ENCODE measurements around the gene MCTP2.
"Not testable (repeated sequence)": the region's sequence is repeated elsewhere in the genome, so short reads cannot be mapped to it uniquely, and the experiment has no call there.

Gene MCTP2

DNA sequence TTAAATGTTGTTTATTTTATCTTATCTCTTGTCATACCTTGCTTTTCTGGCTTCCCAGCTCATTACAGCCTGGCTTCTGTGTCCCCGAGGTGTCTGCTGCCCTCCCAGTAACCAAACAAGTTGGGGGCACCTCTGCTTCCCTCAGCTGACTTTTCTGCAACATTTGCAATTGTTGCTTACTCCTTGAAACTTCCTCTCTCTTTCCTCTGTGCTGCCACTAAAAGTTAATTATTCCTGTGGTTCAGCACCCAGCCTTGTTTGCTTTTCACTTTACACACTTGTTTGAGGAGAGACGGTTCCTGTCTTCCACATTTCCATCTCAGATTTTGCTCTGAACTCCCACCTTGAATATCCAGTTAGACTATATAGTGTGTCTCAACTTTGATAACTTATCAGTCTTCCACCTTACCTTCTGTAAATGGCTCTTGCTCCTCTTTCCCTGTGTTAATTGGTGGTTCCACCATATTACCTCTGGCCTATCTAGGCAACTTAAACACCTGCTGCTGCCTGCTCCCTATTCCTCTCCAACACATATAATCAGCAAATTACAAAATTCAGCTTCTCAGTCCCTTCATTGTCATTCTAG, 21.6 kb downstream of the MCTP2 start:
- TF ChIP-seq, protein P1, sequence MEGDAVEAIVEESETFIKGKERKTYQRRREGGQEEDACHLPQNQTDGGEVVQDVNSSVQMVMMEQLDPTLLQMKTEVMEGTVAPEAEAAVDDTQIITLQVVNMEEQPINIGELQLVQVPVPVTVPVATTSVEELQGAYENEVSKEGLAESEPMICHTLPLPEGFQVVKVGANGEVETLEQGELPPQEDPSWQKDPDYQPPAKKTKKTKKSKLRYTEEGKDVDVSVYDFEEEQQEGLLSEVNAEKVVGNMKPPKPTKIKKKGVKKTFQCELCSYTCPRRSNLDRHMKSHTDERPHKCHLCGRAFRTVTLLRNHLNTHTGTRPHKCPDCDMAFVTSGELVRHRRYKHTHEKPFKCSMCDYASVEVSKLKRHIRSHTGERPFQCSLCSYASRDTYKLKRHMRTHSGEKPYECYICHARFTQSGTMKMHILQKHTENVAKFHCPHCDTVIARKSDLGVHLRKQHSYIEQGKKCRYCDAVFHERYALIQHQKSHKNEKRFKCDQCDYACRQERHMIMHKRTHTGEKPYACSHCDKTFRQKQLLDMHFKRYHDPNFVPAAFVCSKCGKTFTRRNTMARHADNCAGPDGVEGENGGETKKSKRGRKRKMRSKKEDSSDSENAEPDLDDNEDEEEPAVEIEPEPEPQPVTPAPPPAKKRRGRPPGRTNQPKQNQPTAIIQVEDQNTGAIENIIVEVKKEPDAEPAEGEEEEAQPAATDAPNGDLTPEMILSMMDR (IDR thresholded peaks at IDR 0.05; ENCODE audit: insufficient read depth, low read depth, low read length, missing control alignments) = no peak
- H3K4me3 ChIP-seq (ENCODE audit: low read length) = no peak overlapping the region
- no peak for DNase-seq (ENCODE audit: low read depth)

DNA sequence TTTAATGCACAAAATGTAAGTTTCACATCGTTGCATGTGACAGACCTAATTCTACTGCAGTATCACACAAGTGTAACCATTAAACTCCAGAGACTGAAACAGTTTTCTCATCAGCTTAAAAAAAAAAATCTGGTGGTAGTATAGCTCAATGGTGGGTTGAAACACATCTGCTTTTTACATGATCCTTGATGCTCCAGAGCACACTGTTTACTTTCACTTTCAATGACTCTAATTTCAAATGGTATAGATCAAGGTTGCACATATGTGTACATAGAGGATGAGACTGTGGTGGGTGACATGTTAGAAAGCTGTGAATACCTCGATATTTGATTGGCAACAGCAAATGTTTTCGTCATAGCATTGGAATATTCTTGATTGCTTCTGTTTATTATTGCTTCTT, 22.4 kb downstream of the MCTP2 start:
- DNase-seq (ENCODE audit: low read depth) = no peak
- no peak overlapping the region for H3K4me3 ChIP-seq (ENCODE audit: low read length)
- TF ChIP-seq, protein P1 (IDR thresholded peaks at IDR 0.05; ENCODE audit: insufficient read depth, low read depth, low read length, missing control alignments) = no peak

DNA sequence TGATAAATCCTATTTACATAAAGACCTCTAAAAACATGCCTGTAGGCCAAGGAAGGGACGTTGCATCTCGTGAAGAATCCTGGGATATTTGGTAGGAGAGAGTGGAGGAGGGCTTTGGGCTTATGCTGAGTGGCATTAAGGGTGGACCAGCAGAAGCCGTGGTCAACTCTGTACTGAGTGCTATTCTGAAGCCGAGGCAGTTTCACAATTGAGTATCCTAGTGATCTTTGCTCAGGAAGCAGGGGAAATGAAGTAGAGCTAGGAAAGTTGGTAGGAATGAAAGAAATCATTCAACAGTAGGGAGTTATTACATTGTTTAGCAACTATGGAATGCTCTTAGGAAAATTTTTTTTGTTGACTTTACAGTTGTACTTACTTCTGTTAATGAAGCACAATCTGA, 24.2 kb downstream of the MCTP2 start:
- TF ChIP-seq, protein P1 (IDR thresholded peaks at IDR 0.05; ENCODE audit: insufficient read depth, low read depth, low read length, missing control alignments) = no peak
- no peak for DNase-seq (ENCODE audit: low read depth)
- H3K4me3 ChIP-seq (ENCODE audit: low read length) = no peak overlapping the region

DNA sequence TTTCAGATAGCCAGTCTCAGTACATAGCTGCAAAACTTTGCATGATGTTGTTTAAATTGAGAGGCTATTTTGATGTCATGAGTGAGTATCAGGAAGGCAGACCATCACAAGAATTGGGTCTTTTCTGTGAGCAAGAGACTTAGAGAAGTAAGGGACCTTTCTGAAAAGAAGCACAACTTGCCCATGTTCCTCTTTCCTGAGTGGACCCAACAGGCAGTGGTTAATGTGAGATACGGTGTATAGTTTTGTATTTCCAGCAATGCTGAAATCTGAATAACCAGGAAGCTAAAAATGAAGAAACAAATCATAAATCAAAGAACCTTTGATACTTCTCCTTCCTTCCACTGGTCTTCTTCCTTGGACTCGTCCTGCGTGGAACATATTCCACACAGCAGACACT, 25.1 kb downstream of the MCTP2 start:
- TF ChIP-seq, protein P1 (IDR thresholded peaks at IDR 0.05; ENCODE audit: insufficient read depth, low read depth, low read length, missing control alignments) = no peak
- DNase-seq (ENCODE audit: low read depth) = no peak
- no peak overlapping the region for H3K4me3 ChIP-seq (ENCODE audit: low read length)

DNA sequence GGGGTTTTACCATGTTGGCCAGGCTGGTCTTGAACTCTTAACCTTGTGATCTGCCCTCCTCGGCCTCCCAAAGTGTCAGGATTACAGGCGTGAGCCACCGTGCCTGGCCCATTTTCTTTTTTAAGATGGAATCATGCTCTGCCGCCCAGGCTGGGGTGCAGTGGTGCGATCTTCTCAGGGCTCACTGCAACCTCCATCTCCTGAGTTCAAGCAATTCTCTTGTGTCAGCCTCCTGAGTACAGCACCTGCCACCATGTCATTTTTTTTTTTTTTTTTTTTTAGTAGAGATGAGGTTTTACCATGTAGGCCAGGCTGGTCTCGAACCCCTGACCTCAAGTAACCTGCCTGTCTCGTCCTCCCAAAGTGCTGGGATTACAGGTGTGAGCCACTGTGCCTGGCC, 26.4 kb downstream of the MCTP2 start:
- not testable (repeated sequence) for DNase-seq (ENCODE audit: low read depth); H3K4me3 ChIP-seq (ENCODE audit: low read length)

DNA sequence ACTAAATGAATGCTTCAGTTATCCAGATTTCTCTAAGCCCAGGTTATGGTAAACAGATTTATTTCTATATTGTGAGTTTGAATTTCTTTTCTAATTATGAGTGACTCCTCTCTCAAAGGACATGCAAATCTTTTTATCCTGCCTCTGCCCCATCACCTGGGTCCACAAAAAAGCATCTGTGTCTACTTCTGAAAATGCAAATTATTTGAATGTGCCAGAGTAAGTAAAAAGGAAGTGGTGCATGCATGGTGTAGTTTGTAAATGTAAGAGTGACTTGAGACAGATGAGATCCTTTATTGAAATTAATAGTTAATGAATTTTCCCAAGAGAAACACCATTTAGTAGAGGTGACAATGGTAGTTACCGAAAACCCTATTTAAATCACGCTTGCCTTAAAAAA, 26.9 kb downstream of the MCTP2 start:
- no peak for DNase-seq (ENCODE audit: low read depth)
- H3K4me3 ChIP-seq (ENCODE audit: low read length) = no peak overlapping the region
- TF ChIP-seq, protein P1 (IDR thresholded peaks at IDR 0.05; ENCODE audit: insufficient read depth, low read depth, low read length, missing control alignments) = no peak

DNA sequence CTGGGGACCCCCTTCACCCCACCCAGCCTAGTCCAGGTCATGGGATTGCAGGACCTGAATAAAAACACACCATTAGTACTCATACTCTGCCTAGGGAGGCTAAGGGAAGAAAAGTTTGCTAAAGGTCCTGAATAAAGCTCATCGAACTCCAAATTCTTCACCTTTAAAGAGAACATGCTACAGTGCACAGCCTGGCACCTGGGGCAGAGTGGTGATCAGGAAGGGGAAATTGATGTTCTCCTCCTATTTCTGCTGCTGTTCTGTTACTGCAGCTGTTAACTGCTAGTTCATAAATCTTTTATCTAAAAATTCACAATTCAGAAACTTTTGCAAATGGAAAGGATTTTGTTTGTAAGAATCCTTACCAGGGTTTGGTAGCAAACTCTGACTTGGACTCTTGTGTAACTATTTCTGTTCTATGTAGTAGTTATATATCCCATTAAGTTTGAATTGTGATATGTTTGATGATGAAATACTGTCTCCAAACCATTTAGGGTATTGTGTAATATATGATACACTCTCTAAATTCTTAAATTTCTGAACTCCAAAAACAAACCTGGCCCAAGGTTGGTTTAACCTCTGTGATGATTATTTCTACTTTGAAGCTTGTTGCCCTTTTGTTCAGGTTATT, 27.9 kb downstream of the MCTP2 start:
- TF ChIP-seq, protein P1 (IDR thresholded peaks at IDR 0.05; ENCODE audit: insufficient read depth, low read depth, low read length, missing control alignments) = no peak
- no peak for DNase-seq (ENCODE audit: low read depth)
- H3K4me3 ChIP-seq (ENCODE audit: low read length) = no peak overlapping the region

Data from epithelial cell of esophagus (primary cell).